Astrocyte of the hippocampus (primary cell): ENCODE data around the gene FBXL4.

Experiments
- DNase-seq: peaks from one replicate; pipeline ENCODE4 v3.0.0; 2011; ENCODE audit warnings: low read depth, low spot score

Gene FBXL4

DNA sequence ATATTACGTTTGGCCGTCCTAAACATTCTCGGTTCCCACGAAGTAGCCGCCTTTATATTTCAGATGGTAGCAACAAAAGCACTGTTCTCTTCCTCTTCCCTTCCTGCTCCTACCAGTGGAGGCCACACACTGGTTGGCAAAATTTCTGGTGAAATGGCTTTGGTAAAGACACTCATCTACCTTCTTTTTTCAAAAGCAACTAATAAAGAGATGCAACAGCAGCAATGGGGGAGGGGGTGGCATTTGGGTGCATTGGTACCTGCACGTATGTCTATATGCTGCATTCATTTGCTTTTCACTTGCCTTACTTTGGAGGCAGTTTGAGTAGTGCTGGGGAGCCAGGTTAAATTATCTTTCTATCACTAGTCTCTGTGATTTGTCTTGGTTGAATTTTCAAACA lies 107.4 kb downstream of the FBXL4 start:
- DNase-seq, result peak; percentile 57

- peak; percentile 87 for DNase-seq
Observed at GRCh38 chr6:98839781-98840361, 107.9 kb downstream of the FBXL4 start.

GRCh38 chr6:98838975-98839374 lies 108.8 kb downstream of the FBXL4 start:
- peak; percentile 24 for DNase-seq

GRCh38 chr6:98838032-98838431 lies 109.7 kb downstream of the FBXL4 start:
- DNase-seq, result peak; percentile 61

DNA sequence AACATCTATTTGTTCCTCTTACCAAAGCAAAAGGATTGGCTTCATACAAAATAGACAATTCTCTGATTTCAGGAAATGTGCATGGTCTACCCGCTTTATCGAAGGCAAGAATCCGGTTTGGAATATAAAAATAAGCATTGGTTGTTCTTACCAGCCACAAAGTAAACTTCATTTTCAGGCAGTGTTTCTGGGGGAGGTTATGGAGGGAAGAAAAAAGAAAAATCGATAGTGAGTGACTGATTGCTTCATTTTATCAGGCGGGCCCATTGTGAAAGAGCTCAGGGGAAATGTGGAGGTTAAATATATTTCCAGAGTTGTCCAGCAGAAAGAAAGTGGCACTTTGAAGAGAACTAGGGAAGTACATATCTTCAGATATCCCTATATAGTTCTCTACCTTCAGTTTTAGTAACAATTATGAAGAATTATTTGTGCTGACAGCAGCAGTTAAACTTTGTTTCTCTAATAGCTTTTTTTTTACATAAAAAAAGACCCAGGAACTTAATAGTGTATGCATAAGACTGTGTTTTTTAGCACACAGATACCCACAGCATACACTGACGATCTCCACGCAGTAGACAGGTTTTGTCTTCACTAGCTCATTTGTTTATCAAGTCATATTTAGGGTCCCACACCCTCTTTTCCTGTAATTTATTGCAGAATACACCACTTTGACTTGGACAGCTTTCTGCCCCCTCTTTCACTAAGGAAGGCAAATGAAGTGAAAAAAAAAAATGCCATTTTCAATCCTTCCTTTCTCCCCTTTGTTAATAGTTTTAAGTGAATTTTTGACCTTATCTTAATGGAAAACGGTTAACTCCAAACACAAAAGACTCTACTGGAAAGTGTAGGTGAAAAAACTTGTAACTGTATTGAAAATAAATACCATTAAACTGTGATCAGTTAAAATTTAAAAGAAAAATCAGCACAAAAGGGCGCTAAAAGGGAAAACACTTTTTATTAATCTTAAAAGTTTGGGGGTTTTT lies 110.5 kb downstream of the FBXL4 start:
- peak; percentile 56 for DNase-seq

GRCh38 chr6:98836025-98836961 lies 111.5 kb downstream of the FBXL4 start:
- DNase-seq, result no peak

- DNase-seq, result peak; percentile 72
Observed at GRCh38 chr6:98835149-98836024, 112.4 kb downstream of the FBXL4 start.

DNA sequence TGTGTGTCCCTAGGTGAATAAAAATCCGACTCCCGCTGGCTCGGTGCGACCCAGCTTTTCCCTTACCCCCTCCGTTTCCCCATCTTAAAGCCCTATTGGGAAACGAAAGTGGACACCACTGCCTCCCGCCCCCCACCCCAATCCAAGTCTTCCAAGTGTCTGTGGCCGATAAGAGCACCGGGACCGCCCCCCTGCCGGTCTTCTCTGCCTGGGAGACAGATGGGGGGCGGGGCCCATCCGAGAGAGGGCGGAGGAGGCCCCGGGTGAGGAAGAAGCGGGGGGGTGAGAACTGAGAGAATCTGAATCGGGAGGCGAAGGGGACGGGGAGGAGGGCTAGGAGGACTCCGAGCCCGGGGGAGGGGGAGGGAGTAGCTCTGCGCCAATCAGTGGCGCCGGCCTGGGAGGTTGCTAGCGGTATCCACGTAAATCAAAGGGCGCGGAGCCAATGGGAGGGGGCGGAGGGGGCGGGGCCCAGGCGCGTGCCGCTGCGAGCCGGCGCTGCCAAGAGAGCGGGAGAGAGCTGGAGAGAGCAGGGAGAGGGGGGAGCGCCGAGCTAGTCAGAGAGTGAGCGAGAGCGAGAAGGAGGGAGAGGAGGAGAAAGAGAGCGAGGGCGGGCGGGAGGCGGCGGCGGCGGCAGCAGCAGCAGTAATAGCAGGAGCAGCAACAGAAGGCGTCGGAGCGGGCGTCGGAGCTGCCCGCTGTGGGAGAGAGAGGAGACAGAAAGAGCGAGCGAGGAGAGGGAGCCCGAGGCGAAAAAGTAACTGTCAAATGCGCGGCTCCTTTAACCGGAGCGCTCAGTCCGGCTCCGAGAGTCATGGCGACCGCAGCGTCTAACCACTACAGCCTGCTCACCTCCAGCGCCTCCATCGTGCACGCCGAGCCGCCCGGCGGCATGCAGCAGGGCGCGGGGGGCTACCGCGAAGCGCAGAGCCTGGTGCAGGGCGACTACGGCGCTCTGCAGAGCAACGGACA lies 113.4 kb downstream of the FBXL4 start, which contains the start of gene POU3F2:
TSS of gene POU3F2 (plus strand) at position 515 of the 972 bp plus-strand sequence. CDS start at position 815, 300 bp downstream.
- DNase-seq, result peak; percentile 100

- peak; percentile 84 for DNase-seq
Observed at GRCh38 chr6:98833307-98834059, 114.3 kb downstream of the FBXL4 start.

- DNase-seq, result peak; percentile 88
Observed at GRCh38 chr6:98833057-98833306, 114.8 kb downstream of the FBXL4 start.

DNA sequence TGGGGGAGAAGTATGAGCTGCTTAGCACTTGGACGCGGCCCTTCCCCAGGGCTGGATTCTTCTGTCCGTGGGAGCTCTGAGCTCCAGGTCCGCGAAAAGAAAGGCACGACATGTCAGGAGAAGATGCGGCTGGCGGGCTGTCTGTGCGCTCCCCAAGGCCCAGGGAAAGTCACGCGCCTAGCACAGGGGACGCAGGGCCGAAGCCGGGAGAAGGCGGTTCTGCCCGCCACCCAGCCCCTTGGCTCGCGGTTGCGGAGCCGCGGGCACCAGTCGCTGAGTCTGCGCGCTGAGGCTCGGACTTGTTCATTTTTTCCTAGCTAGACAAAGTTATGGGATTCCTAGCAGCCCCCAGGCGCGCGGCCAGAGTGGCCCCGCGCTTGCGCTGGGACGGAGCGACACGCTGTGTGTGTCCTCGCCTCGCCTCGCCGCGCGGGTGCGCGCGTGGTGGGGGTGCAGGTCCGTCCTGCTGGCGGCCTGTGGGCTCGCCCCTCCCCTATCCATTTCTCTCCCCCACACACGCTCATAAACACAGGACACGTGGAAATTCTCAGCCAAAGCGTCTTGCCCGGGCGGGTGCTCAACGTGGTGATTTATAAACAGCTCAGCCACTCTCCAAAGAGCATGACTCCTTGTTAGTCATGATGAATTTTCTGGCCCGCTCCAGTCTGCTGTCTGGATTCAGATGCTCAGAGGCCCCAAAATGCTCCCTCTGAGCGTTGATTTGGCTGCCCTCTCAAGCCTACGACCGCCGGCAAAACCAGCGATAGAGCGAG lies 115.3 kb downstream of the FBXL4 start:
- peak; percentile 94 for DNase-seq

GRCh38 chr6:98831959-98832283 lies 115.8 kb downstream of the FBXL4 start:
- DNase-seq, result no peak

- peak; percentile 86 for DNase-seq
Observed at GRCh38 chr6:98831057-98831958, 116.4 kb downstream of the FBXL4 start.

GRCh38 chr6:98830146-98830545 lies 117.6 kb downstream of the FBXL4 start:
- peak; percentile 46 for DNase-seq

DNA sequence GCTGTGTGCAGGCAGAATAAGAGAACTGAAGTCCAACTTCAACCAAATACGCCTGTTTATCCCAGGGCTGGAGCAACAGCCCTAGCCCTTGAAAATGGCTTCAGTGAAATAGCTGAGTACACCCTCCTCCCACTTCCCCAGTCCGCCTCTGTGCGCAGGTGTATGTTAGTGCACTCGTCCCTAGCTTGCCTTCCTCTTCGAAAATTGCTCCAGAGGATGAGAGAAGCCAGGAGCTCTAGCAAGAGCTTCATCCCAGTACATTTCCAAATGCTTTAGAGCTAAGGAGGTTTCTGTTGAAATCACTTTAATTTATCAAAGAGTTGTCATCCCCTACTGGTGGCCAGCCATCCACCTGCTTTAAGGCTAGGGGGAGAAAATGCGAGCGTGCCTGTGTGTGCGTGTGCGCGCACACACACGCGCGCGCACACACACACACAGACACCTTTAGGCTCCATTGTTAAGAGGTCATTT lies 118.8 kb downstream of the FBXL4 start:
- peak; percentile 62 for DNase-seq

DNA sequence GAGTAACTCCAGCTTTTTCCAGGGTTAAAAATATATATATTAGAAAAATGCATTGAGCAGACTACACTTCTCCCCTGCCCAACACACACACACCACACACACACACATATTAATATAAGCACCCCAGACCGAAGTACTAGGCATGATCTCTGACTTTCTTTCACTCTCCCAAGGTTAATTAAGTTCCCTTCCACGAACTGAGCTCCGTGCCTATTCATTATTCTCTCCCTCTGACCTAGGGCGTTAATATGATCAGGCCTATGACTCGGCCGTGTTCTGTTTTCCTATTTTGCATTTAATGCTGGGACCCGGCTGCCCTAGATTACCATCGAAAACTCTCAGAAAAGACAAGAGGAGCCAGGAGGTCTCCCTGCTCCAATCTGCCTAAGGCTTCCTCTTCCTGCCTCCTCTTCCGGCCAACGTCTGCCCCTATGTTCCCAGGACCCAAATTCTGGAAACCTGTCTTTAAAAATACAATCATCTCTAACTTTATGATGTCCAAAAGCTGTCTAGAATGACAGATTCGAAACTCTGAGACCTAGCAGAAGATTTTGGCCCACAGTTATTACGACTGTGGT lies 119.4 kb downstream of the FBXL4 start:
- peak; percentile 61 for DNase-seq
